Osteocyte (in vitro differentiated cells): ENCODE results near the gene SFN. TPM values are rescaled to one million over a fixed set of nuclear protein-coding genes. Genes with fewer than 3 reads are reported as not detected.

Experiments
- DNase-seq: peaks from one replicate; pipeline ENCODE4 v3.0.0; 2021; ENCODE audit warnings: mixed read lengths; ENCODE audit not compliant: unreplicated experiment; ENCODE audit errors: extremely low spot score
- H3K27ac Mint-ChIP-seq: one replicate; pipeline ENCODE4 v1.8.0; 2021; ENCODE audit warnings: mild to moderate bottlenecking, mixed read lengths; ENCODE audit not compliant: unreplicated experiment
- H3K27me3 Mint-ChIP-seq: one replicate; pipeline ENCODE4 v1.8.0; 2021; ENCODE audit warnings: mixed read lengths; ENCODE audit not compliant: unreplicated experiment
- H3K36me3 Mint-ChIP-seq: one replicate; pipeline ENCODE4 v1.8.0; 2021; ENCODE audit warnings: mixed read lengths; ENCODE audit not compliant: unreplicated experiment
- H3K4me1 Mint-ChIP-seq: one replicate; pipeline ENCODE4 v1.8.0; 2021; ENCODE audit warnings: mixed read lengths; ENCODE audit not compliant: unreplicated experiment
- H3K4me3 Mint-ChIP-seq: one replicate; pipeline ENCODE4 v1.8.0; 2021; ENCODE audit warnings: mild to moderate bottlenecking, moderate library complexity, mixed read lengths; ENCODE audit not compliant: unreplicated experiment
- H3K9me3 Mint-ChIP-seq: one replicate; pipeline ENCODE4 v1.8.0; 2021; ENCODE audit warnings: mixed read lengths; ENCODE audit not compliant: unreplicated experiment
- CTCF ChIP-seq: fragments of 200-600 bp; sonication (generic); IDR thresholded peaks from 2 replicates; pipeline ENCODE4 v1.5.0; 2021; ENCODE audit warnings: antibody characterized with exemption, mild to moderate bottlenecking, moderate library complexity
- total RNA-seq: library from RNA; stranded (reverse); gene quantifications from 2 replicates; pipeline ENCODE4 v1.2.1, GENCODE V29; 2021

SFN gene
- total RNA-seq, 1 donor from 2014 or later = not detected

DNA sequence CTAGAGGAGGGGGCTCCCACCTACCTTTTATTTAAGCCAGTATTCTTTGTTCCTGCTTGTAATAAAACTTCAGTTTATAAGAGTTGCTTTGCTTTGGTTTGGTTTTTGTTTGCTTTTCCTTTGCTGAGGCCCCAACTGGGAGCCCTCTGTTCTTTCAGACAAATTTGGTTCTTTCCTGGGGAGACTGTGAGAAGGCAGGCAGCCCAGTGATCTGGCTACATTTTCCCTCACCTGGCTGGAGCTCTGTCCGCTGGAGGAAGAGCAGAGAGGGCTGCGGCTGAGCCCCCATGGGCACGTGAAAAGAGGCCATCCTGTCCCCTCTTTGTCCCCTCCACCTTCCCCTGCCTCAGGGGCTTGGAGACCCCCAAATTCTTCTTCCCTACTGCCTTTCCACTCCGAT, 7.3 kb upstream of the SFN start:
- Mint-ChIP-seq H3K27ac (no peak overlapping the region), H3K4me1 (peaks cover 3% of the 10 kb centered on the region), H3K27me3 (no peaks in the 10 kb centered on the region), H3K4me3 (no peak overlapping the region), H3K9me3 (no peaks in the 10 kb centered on the region), H3K36me3 (peaks cover 35% of the 10 kb centered on the region)
- DNase-seq = no peak
- no peak for TF ChIP-seq CTCF

DNA sequence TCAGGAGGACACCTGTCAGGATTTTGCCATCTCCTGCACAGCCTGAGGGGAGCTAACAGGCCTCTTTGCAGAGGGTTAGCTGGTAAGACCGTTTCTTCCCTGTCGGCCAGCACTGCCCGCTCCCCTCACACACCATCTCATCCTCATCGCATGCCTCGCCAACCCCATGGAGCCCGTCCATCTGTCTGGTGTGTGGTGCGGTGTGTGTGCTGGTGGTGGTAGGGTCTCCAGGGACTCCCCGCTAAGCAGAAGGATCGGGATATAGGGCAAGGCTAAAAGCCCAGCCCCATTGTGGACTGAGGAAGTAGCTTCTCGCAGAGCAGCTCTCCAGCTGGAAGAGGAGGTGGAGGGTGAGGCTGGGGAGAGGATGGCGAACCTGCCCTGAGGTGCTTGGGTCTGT, 6.8 kb upstream of the SFN start:
- no peak for TF ChIP-seq CTCF
- no peak overlapping the region for H3K27ac Mint-ChIP-seq
- no peaks in the 10 kb centered on the region for H3K27me3 Mint-ChIP-seq
- no peaks in the 10 kb centered on the region for H3K9me3 Mint-ChIP-seq
- peaks cover 4% of the 10 kb centered on the region for H3K4me1 Mint-ChIP-seq
- DNase-seq = no peak
- peaks cover 31% of the 10 kb centered on the region for H3K36me3 Mint-ChIP-seq
- no peak overlapping the region for H3K4me3 Mint-ChIP-seq

DNA sequence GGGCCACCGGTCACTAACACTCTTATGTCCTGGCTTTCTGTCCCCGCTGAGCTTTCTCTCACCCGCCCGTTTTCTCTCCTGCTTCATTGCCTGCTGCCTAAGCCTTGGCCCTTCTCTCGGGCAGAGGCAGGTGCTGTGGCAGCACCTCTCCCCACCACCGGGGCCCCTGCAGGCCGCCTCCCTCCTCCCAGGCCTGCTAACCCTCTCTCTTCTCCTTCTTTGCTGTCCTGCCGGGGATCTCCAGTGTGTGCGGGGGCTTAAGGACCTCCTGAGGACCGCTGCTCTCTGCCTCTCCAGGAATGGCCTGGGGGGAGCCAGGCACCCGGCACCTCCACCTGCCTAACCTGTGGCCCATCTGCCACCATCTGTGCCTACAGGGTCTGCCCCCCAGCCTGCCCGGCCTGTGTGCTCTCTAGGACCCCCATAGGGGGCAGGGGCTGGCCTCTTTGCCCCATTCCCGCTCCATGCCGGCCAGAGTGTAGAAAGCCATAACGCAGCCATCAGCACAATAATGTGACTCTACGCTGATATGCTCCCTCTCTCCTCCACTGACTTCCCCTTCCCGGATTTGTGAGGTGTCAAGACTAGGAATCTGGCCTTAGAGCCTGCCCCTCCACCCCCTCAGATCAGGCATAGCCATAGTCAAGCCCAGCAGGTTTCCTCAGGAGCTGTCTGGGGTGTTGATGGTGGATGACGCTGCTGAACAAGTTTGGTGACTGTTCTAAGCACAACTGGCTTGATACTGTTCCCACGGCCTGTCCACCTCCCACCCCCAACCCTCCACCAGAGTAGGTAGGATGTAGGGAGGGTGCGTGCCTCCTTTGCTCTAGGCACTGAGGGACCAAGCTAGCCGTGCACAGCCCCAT, 6.1 kb upstream of the SFN start:
- no peak overlapping the region for H3K4me3 Mint-ChIP-seq
- H3K36me3 Mint-ChIP-seq = peaks cover 24% of the 10 kb centered on the region
- no peak for TF ChIP-seq CTCF
- H3K27me3 Mint-ChIP-seq = no peaks in the 10 kb centered on the region
- no peak overlapping the region for H3K27ac Mint-ChIP-seq
- peaks cover 9% of the 10 kb centered on the region for H3K4me1 Mint-ChIP-seq
- DNase-seq = no peak
- no peaks in the 10 kb centered on the region for H3K9me3 Mint-ChIP-seq

DNA sequence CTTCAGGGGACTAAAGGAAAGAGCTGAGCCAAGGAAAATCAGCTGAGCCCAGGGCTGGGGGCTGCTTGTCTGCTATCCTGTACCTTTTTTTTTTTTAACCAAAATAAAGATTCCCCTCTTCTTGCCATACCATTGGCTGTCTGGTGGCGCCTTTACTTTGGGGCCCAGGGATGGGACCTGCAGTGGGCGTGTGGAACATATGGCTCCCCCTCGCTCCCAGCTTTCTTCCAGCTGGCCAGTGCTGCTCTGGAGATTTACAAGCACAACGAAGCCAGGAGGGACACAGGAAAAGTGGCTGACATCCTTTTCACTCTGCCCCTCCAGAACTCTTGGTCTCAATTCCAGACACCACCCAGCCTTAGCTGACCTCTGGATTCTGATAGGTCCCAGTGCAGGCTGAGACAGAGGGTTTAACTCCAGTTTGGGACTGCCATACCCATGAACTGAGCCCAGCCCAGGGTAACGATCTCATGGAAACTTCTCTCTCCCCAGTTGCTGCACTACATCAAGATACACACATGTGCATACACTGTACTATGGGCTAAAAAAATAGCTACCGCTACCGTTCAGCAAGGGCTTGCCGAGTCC, 5.4 kb upstream of the SFN start:
- DNase-seq = no peak
- no peak overlapping the region for H3K4me3 Mint-ChIP-seq
- H3K27ac Mint-ChIP-seq = no peak overlapping the region
- peaks cover 18% of the 10 kb centered on the region for H3K36me3 Mint-ChIP-seq
- H3K4me1 Mint-ChIP-seq = peaks cover 9% of the 10 kb centered on the region
- no peaks in the 10 kb centered on the region for H3K9me3 Mint-ChIP-seq
- H3K27me3 Mint-ChIP-seq = no peaks in the 10 kb centered on the region
- TF ChIP-seq CTCF = no peak

- peaks cover 6% of the 10 kb centered on the region for H3K4me1 Mint-ChIP-seq
- no peak for TF ChIP-seq CTCF
- no peak for DNase-seq
- no peak overlapping the region for H3K27ac Mint-ChIP-seq
- no peaks in the 10 kb centered on the region for H3K9me3 Mint-ChIP-seq
- H3K36me3 Mint-ChIP-seq = peaks cover 13% of the 10 kb centered on the region
- no peak overlapping the region for H3K4me3 Mint-ChIP-seq
- no peaks in the 10 kb centered on the region for H3K27me3 Mint-ChIP-seq
These were observed 4.8 kb upstream of the SFN start for GRCh38 chr1:26858160-26858559.
